GM18499 (cell line): Measurements from ENCODE around the gene PHKA1.
"Not testable (repeated sequence)": the region's sequence is repeated elsewhere in the genome, so short reads cannot be mapped to it uniquely, and the experiment has no call there.

ENCODE experiments used
- ATAC-seq: cut with Tn5 transposase; IDR thresholded peaks from one replicate; pipeline ENCODE4 v1.9.1; 2021; ENCODE audit warnings: moderate number of reproducible peaks; ENCODE audit not compliant: insufficient read depth, unreplicated experiment

Gene PHKA1

DNA sequence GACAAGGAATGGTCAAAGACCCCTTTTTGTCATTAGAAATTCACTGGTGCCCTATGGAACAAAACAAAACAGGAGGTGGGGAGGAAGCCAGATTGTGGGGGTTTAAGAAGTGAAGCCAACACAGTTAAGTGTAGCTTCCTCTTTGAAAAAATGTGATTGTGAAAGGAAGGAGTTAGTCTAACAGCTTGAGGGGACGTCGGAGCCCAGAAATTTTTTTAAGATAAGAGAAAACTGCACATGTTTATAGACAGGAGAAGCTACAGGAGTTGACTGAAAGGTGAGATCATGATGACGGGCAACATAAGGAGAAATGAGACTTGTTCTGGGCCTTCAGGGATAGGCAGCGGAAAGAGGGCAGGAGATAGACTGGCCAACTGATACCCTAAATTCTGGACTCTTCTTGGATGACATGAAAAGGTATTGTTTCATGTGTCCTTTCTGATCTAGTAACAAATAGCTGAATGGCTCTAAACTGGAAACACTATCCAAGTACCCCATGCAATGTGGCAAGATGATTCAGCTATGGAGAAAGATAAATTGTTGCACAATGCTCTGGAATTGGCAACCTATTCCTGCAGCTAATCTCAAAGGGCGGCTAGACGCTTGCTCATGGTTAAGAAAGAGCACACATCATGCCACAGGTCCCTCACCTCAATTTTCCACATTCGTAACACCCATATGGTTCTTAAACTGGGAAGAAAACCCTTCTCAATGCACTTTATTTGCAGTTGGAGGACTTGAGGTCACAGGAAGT lies 137.8 kb downstream of the PHKA1 start:
- ATAC-seq, result no peak

DNA sequence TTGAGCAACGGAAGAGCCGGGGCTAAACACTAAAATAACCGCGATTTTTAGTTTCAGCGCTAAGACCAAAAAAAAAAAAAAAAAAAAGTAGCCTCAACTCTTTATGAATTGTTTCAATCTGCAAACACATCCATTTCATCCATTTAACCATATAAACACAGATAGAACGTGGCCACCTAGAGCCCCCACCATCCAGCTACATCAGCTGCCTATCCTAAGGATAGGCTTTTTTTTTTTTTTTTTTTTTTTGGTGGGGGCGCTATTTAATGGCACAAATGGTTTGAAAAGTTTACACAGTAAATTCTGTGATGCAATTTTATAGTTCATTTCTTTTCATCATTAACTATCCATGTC lies 141.0 kb downstream of the PHKA1 start:
- ATAC-seq, result peak; percentile 24

DNA sequence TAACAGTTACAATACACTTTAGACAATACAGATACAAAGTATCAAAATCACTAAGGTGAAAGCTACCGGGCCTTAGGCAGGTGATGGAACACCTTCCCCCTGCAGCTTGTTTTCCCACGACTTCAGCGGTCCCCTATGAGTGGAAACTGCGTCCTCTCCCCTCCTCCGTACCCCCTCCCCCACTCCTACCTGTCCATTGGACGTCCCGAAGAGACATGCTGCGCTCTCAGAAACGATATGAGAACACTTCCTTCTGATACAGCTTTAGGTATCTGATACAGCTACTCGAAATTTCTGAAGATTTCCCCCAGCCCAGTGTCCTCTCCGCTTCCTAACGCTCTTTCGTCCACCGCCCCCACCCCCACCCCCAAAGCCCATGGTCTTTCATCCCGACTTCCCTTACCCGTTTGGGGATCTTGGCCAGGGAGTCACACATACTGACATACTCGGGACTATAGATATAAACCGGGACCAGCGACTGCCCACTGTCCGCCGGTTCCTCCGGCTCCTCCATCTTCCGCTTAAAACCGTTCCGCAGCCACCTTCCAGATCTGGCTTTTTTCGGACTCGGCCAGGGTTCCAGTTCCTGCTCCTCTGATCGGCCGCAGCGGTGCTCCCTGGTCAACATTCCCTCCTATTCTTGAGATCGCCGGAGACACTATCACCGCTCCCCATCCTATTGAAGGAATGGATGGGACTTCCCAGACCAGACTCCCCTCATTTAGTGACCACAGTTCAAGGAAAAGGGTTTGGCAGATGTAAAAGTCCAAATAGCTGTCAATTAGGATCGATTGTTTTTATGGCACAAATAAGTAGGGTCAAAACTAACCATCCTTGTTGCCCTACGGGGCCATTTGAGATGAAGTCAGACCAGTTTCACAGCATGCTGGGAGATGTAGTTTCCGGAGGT lies 141.6 kb downstream of the PHKA1 start, which contains the start of gene HDAC8:
HDAC8 (minus strand) TSS at position 596 of the 910 bp plus-strand sequence; CDS start at position 514, 82 bp downstream.
- ATAC-seq, result peak; percentile 90

DNA sequence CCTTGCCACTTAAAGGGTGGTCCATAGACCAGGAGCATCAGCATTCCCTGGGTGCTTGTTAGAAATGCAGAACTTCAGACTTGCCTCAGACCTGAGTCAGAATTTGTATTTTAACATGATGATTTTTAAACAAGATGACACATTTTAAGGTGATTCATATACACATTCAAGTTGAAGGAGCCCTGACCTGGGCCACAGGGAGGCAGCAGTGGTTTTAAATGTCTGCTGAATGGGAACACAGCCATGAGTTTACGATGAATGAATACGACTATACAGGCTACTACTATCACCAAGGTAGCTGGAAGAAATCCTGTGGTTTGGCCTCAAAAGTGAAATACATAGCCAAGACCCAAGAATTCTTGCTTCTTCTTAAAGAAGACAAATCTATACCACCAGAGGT lies 144.3 kb downstream of the PHKA1 start:
- ATAC-seq, result no peak

DNA sequence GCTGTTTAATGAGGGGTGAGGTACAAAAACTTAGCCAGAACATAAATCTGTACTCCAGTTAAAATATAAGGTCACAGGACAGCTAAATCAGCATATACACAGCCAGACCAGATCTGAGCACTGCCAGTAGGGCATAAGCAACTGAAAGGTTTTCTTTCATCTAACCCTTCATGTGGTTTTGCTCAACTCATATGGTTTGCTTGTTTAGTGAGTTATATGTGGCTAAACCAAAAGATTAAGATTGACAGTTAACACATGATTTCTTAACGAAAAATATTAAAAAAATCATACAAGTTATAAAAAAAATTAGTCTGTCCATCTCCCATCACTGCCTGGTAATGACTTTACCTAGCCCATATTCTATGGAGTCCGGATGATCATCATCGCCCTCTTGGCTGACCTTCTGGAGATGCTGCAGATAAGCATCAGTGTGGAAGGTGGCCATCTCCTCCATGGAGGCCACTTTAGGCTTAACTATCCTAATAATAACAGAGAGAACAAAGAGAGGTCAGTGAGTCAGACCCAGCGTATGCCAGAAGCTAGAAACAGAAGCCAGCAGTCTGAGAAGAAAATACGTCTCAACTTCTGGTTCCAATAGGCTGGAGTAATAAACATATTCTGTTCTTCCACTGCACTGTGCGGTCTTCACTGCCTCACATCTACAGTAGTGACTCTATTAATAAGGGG lies 145.6 kb downstream of the PHKA1 start:
- ATAC-seq, result no peak

DNA sequence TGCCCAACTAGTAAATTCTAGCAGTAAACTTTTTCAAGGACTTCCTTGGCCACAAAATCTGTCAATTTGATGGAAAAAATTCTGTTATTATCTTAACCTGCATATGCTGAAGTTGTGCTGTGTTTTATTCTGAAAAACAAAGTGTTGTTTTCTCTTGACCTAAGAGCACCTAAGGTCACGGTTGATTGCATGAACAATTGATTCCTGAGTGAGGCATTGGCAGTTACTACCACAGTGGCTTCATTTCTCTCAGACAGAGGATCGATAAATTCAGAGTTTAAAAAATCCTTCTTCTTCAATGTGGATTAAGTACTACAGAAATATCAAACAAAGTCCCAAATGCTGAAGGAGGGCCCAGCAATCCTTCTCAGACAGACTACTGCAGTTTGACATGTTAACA lies 147.7 kb downstream of the PHKA1 start:
- ATAC-seq, result no peak

DNA sequence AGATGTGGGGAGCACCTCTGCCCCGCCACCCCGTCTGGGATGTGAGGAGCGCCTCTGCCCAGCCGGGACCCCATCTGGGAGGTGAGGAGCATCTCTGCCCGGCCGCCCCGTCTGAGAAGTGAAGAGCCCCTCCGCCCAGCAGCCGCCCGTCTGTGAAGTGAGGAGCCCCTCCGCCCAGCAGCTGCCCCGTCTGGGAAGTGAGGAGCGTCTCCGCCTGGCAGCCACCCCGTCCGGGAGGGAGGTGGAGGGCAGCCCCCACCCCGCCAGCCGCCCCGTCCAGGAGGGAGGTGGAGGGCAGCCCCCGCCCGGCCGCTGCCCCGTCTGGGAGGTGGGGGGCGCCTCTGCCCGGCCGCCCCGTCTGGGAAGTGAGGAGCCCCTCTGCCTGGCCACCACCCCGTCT lies 154.5 kb downstream of the PHKA1 start:
- not testable (repeated sequence) for ATAC-seq

DNA sequence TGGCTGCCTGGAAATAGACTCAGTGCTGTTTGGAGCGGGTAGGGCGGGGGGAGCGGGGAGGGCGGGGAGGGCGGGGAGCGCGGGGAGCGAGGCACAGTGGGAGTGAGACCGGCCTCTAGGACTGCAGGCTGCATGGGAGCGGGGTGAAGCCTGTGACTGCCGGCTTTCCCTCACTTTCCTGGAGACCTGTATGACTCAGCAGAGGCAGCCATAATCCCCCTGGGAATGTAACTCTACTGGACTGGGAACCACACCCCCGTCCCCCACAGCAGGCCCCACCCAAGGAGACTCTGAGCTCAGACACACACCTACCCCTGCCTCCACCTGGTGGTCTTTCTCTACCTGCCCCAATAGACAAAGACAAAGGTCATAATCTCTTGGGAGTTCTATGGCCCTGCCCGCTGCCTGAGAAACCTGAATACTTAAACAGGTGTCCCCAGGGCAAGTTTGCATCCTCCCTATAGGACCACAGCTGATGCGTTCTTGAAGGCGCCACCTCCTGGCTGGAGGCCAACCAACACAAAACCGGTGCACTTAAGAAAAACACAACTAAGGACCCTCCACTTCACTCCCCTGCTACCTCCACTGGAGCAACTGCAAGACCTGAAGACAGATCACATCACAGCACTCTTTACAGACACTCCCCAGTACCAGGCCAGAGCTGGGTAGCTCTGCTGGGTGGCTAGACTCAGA lies 159.5 kb downstream of the PHKA1 start:
- no peak for ATAC-seq

DNA sequence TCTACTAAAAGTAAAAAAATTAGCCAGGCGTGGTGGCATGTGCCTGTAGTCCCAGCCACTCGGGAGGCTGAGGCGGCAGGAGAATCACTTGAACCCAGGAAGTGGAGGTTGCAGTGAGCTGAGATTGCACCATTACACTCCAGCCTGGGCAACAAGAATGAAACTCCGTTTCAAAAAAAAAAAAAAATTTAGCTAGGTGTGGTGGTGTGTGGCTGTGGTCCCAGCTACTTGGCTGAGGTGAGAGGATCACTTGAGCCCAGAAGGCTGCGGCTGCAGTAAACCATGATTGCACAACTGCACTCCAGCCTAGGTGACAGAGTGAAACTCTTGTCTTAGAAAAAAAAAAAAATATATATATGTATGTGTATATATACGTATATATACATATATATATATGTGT lies 161.7 kb downstream of the PHKA1 start:
- not testable (repeated sequence) for ATAC-seq

DNA sequence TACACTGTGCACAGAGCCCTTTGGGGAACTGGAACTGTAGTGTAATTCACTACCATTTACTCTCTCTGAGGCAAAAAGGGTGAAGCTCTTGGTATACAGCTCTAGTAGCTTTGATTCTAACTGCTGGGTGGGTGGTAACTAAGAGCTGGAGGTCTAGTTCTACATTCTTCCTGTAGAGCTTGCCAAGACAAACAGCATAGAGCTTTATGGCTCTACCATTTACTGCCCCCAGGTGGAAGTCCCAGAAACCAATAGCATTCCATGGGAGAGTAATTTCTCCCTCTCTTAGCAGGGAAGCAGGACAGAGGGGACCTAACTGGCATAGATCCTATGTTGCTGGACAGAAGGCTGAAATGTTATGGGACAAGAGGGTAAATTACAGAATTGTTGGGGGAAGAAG lies 168.1 kb downstream of the PHKA1 start:
- ATAC-seq, result no peak

DNA sequence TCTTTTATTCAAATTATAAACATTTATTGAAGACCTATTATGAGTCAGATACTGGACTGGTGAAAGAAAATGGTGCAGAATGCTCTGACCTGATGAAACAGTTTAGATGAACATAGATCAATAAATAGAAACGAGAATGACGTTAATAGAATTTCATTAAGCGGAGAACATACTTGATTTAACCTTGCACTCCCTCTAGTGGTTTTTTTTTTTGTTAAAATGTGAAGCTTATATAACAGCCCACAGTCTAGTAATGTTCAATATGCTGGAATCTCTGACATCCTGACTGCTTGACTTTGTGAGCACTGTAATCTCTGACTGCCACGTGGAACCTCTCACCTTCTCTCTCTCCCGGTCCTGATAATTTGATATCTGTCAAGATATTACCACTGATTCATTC lies 173.8 kb downstream of the PHKA1 start:
- no peak for ATAC-seq

DNA sequence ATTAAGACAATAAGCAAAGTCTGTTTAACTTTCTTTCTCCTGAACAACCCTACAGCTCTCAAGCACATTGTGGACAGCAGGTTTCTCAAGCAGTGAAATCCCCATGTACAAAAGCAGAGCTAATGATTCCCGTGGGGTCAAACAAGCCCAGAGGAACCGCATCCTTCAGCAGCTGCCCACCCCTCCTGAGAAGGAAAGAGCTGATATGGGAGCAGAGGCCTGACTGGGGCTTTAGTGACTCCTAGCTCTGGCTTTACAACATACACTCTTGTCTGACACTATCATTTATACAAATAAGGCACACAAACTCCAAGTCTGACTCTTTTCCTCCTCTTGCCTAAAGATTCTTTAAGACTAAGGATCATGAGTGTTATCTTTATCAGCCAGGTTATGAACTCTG lies 174.3 kb downstream of the PHKA1 start:
- no peak for ATAC-seq

DNA sequence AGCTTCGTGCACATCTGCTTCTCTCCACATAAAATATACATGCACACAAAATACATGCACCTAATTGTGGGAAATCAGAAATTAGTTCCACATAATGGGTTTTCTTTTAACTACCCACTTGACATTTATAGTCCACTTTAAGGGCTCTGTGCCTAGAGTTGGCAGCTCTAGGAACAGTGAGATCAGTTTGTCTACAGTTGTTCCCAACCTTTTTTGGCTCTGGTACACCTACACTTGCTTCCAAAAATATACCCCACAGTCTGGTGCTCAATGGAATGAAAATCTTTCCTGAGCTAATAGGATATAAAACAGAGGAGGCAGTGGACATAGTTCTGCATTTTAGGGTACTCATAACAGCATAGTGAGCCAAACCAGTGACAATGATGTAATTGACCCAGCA lies 177.6 kb downstream of the PHKA1 start:
- ATAC-seq, result no peak

DNA sequence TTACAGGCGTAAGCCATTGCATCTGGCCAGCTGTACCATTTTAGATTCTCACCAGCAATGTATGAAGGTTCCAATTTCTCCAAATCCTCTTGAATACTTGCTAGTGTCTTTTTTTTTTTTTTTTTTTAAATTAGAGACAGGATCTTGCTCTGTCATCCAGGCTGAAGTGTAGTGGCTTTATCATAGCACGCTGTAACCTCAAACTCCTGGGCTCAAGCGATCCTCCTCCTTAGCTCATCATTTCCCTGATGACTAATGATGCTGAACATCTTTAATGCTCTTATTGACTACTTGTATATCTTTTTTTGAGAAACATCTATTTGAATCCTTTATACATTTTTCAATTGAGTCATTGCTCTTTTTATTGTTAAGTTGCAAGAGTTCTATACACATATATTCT lies 181.7 kb downstream of the PHKA1 start:
- no peak for ATAC-seq
